NCI-H2227 (cell line): ENCODE measurements around the gene NANP.
"Not testable (repeated sequence)": the region's sequence is repeated elsewhere in the genome, so short reads cannot be mapped to it uniquely, and the experiment has no call there.

Source experiments
- DNase-seq: peaks from one replicate; lab custom pipeline; 2025; ENCODE audit not compliant: unreplicated experiment; lab: John Stamatoyannopoulos, UW

The NANP gene

GRCh38 chr20:25608774-25609173 lies 15.0 kb downstream of the NANP start:
- DNase-seq, result no peak

DNA sequence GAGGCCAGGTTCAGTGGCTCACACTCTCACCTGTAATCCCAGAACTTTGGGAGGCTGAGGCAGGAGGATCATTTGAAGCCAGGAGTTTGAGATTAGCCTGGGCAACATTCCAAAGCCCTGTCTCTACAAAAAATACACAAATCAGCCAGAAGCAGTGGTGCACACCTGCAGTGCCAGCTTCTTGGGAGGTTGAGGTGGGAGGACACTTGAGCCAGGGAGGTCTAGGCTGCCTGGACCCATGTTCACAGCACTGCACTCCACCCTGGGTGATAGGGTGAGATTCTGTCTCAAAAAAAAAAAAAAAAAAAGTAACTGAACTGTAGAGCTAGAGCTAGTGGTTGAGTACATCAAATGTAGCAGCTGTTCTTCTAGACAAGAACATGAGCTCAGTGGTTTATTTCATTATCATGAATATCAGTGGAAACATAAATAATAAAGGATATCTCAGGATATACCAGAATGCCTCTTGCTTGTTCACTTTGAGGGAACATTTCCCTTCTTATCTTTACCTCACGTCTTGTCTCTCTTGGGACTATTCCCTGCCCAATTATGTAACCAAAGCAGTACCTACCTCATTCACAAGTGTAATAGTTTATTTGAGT lies 17.6 kb downstream of the NANP start:
- DNase-seq, result no peak

DNA sequence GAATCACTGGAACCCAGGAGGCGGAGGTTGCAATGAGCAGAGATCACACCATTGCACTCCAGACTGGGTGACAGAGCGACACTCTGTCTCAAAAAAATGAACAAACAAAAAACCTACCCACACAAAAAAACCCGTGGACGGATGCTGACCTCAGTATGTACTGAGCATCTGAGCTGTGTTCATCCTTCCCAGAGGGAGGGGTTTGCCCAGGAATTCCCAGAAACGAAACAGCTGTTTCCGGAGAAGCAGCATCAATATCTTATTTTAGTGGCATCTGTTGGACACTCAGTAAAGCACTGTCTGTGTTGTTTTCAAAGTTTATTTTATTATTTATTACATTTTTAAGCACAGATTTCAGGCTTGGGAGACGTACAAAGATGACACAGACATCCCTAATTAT lies 18.7 kb downstream of the NANP start:
- DNase-seq, result no peak

DNA sequence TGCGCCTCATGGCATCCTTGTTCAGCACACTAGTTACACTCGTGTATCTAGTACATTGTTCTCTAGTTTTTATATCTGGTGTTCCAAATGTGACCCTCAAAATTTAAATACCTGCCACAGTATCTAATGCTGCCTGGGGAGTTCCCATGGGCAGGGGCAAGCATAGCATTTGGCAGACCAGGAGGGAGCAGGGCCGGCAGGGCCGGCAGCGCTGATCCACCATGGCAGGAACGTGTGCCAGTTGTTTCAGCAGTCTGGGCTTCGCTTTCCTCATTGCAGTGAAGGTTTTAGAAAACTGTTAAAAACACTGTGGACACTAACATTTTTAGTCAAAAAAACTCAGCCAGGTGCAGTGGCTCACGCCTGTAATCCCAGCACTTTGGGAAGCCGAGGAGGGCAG lies 19.2 kb downstream of the NANP start:
- no peak for DNase-seq

DNA sequence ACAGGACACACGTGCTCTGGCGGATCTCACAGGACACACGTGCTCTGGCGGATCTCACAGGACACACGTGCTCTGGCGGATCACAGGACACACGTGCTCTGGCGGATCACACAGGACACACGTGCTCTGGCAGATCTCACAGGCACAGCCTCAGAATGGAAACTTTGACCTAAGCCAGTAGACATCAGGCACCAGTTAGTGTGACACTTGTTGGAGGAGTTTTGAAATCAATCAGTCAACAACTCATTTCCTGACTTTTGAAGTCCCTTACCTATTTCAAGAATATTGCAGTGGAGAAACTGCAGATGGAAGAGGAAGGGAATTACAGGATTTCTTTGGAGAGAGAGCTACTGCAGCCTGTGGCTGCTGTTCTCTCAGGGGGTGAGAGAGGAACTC lies 20.9 kb downstream of the NANP start:
- not testable (repeated sequence) for DNase-seq

GRCh38 chr20:25602191-25602913 lies 21.5 kb downstream of the NANP start:
- not testable (repeated sequence) for DNase-seq

DNA sequence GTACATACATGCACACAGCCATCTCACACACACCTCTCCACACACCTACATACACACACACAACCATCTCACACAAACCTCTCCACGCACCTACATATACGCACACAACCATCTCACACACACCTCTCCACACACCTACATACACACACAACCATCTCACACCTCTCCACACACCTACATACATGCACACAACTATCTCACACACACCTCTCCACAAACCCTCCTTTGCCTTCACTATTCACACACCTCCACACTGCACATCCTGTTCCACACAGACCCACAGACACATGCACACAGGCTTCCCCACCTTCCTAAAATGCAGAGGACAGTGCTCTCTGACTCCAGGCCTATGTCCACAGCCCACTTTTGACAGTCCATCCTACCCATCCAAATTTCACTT lies 22.2 kb downstream of the NANP start:
- no peak for DNase-seq

- no peak for DNase-seq
Observed at GRCh38 chr20:25600632-25601031, 23.2 kb downstream of the NANP start.

- DNase-seq, result no peak
Observed at GRCh38 chr20:25592135-25592852, 31.5 kb downstream of the NANP start.

DNA sequence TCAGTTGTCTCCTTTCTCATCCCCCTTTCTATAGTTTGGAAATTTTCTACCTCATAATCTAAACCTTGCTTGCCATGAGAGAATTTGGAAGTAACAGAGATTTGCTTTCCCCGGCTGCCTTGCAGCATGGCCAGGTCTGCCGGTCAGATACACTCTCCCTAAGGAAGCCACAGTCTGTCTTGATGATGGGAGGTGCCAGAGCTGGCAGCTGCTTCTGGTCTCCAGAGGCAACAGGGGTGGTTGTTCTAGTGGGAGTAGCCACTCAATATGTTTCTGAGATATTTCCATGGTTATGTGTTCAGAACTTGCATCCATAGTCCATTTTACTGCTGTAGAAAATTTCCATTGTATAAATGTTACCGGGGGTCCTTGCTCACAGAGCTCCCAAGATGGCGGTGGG lies 33.0 kb downstream of the NANP start:
- not testable (repeated sequence) for DNase-seq

- no peak for DNase-seq
Observed at GRCh38 chr20:25588491-25588890, 35.3 kb downstream of the NANP start.

- DNase-seq, result no peak
Observed at GRCh38 chr20:25587536-25587935, 36.3 kb downstream of the NANP start.

GRCh38 chr20:25586877-25587276 lies 36.9 kb downstream of the NANP start:
- no peak for DNase-seq

GRCh38 chr20:25584905-25585704 lies 38.7 kb downstream of the NANP start, which contains the start of gene NINL:
NINL (minus strand) TSS chr20:25585531; CDS start chr20:25526587, 58,944 bp downstream.
- DNase-seq, result peak; percentile 89

DNA sequence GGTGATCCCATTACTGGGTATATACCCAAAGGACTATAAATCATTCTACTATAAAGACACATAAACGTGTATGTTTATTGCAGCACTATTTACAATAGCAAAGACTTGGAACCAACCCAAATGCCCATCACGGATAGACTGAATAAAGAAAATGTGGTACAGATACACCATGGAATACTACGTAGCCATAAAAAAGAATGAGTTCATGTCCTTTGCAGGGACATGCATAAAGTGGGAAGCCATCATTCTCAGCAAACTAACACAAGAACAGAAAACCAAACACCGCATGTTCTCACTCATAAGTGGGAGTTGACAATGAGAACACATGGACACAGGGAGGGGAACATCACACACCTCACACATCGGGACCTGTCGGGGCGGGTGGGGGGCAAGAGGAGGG lies 40.2 kb downstream of the NANP start:
- DNase-seq, result not testable (repeated sequence)

DNA sequence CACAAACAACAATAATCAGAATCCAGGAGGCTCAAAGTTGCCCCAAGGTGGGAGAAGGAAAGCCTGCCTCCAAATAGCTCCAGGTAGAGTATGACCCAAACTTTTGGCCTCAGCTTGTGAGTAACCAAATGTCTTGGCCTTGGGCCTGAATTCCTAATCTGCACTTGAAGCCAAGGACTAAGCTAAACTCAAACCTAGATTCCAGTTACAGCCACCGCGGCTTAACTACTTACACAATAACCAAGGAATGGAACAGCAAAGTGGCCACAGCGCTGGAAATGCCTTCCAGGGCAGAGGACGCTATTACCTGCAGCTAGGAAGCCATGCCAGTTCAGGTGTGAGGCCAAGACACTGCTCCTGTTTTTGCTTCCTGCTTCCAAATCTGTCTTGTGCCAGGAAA lies 43.1 kb downstream of the NANP start:
- no peak for DNase-seq

- peak; percentile 5 for DNase-seq
Observed at GRCh38 chr20:25579081-25579770, 44.6 kb downstream of the NANP start.

DNA sequence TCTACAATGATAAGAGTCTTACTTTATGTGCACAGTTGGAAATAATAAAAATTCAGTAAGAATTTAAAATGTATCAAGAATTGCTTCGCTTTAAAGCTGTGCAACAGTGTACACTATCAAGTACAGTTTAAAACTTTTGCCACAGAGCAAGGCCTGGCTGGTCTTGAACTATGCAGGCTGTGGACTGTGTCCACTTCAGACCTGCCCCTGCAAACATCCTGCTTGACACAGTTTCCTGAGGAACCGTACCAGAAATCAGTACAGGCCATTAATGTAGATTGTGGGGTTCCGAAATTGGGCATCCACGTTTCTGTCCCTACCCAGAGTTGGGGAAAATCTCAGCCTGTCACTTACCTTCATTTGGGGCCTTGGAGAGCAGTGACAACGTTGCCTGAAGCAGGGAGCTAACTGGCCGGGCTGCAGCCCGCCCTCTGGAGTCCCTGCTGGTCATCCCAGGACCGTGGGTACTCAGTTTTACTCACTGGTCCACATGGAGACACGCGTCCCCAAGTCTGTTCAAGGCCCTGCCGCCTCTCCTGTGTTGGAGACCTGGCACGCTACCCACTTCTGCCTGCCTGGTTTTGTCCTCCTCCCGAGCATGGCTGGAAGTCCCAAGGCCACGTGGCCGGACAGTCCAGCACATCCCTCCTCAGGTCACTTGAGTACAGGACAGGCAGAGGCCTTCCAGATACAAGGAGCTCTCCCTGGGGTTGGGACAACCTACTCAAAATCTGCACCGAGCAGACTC lies 46.9 kb downstream of the NANP start:
- no peak for DNase-seq

GRCh38 chr20:25574411-25574810 lies 49.4 kb downstream of the NANP start:
- DNase-seq, result no peak
